Astrocyte (in vitro differentiated cells and primary cell): ENCODE measurements around the gene RFTN1.

Experiments
- EZH2 ChIP-seq: IDR thresholded peaks from 2 replicates; pipeline ENCODE4 v1.6.1; 2012; ENCODE audit warnings: mild to moderate bottlenecking, low read length, inconsistent platforms; ENCODE audit not compliant: insufficient read depth
- TF ChIP-seq, protein P1 (sequence below): IDR thresholded peaks from 2 replicates; pipeline ENCODE4 v1.5.1; 2011; ENCODE audit warnings: low read depth, mild to moderate bottlenecking, inconsistent platforms, low read length, moderate library complexity; ENCODE audit not compliant: insufficient read depth

DNA sequence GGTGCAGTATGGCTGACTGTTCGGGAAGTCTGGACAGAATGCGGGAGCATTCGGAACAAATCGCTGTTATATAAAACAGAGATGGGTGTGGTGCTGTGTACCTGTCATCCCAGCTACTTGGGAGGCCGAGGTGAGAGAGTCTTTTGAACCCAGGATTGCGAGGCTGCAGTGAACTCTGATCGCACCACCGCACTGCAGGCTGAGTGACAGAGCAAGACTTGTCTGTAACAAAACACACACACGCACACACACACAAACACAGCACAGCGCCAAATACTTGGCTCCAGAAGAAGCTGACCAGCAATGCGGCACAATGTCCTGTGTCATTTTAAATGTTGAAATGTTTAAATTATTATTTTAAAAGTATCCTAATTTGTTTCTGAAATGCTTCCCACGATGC, 12.6 kb downstream of the RFTN1 start:
- TF ChIP-seq EZH2 = no peak
- TF ChIP-seq, protein P1, sequence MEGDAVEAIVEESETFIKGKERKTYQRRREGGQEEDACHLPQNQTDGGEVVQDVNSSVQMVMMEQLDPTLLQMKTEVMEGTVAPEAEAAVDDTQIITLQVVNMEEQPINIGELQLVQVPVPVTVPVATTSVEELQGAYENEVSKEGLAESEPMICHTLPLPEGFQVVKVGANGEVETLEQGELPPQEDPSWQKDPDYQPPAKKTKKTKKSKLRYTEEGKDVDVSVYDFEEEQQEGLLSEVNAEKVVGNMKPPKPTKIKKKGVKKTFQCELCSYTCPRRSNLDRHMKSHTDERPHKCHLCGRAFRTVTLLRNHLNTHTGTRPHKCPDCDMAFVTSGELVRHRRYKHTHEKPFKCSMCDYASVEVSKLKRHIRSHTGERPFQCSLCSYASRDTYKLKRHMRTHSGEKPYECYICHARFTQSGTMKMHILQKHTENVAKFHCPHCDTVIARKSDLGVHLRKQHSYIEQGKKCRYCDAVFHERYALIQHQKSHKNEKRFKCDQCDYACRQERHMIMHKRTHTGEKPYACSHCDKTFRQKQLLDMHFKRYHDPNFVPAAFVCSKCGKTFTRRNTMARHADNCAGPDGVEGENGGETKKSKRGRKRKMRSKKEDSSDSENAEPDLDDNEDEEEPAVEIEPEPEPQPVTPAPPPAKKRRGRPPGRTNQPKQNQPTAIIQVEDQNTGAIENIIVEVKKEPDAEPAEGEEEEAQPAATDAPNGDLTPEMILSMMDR = no peak
